HUES64 (cell line): Measurements from ENCODE around the gene LDLRAD1.
"Not testable (repeated sequence)": the region's sequence is repeated elsewhere in the genome, so short reads cannot be mapped to it uniquely, and the experiment has no call there.

Experiments used
- H3K27ac ChIP-seq: 2 replicates; pipeline ENCODE4 v1.7.0; 2013; ENCODE audit warnings: low read depth, low read length, inconsistent platforms
- H3K27me3 ChIP-seq: 2 replicates; pipeline ENCODE4 v1.6.1; 2013; ENCODE audit warnings: mild to moderate bottlenecking, low read length; ENCODE audit not compliant: insufficient read depth
- H3K36me3 ChIP-seq: 2 replicates; pipeline ENCODE4 v1.6.1; 2013; ENCODE audit warnings: mild to moderate bottlenecking, low read length; ENCODE audit not compliant: insufficient read depth
- H3K4me1 ChIP-seq: 2 replicates; pipeline ENCODE4 v1.6.1; 2013; ENCODE audit warnings: mild to moderate bottlenecking, low read length, moderate library complexity; ENCODE audit not compliant: insufficient read depth
- H3K4me3 ChIP-seq: 2 replicates; pipeline ENCODE4 v1.5.1; 2013; ENCODE audit warnings: mild to moderate bottlenecking, low read length, moderate library complexity
- H3K9ac ChIP-seq: 2 replicates; pipeline ENCODE4 v1.6.1; 2013; ENCODE audit warnings: mild to moderate bottlenecking, low read depth, low read length
- H3K9me3 ChIP-seq: 2 replicates; pipeline ENCODE4 v1.6.1; 2013; ENCODE audit warnings: low read depth, low read length; ENCODE audit not compliant: insufficient read depth
- WGBS: fragments of 150-250, 120-280 bp; methylation state at CpG from one replicate; pipeline ENCODE4 v1.1.7; 2013; ENCODE audit warnings: missing lambda C conversion rate; 5-methylcytosine and 5-hydroxymethylcytosine counted together

The LDLRAD1 gene

GRCh38 chr1:54045496-54045895, 27.5 kb upstream of the LDLRAD1 start:
- Histone ChIP-seq H3K4me3 (no peak overlapping the region), H3K4me1 (no peaks in the 10 kb centered on the region), H3K9me3 (no peaks in the 10 kb centered on the region), H3K27me3 (no peaks in the 10 kb centered on the region), H3K9ac (no peak overlapping the region), H3K36me3 (peaks cover 43% of the 10 kb centered on the region), H3K27ac (no peak overlapping the region)
- WGBS: 91% methylated on average over 2 of the region's 2 CpGs

- Histone ChIP-seq H3K27me3 (no peaks in the 10 kb centered on the region), H3K9ac (no peak overlapping the region), H3K4me3 (no peak overlapping the region), H3K4me1 (no peaks in the 10 kb centered on the region), H3K36me3 (peaks cover 78% of the 10 kb centered on the region), H3K9me3 (no peaks in the 10 kb centered on the region), H3K27ac (no peak overlapping the region)
- WGBS: no CpG with 5 or more reads among the region's 1 CpG
These were observed 23.8 kb upstream of the LDLRAD1 start for GRCh38 chr1:54041806-54042205.

- Histone ChIP-seq H3K9me3 (no peaks in the 10 kb centered on the region), H3K27me3 (no peaks in the 10 kb centered on the region), H3K4me3 (no peak overlapping the region), H3K27ac (no peak overlapping the region), H3K4me1 (no peaks in the 10 kb centered on the region), H3K36me3 (peaks cover 87% of the 10 kb centered on the region), H3K9ac (no peak overlapping the region)
These were observed 19.5 kb upstream of the LDLRAD1 start for GRCh38 chr1:54037476-54037875.

- Histone ChIP-seq H3K27ac (no peak overlapping the region), H3K27me3 (no peaks in the 10 kb centered on the region), H3K36me3 (peaks cover 24% of the 10 kb centered on the region), H3K4me1 (no peaks in the 10 kb centered on the region), H3K9ac (no peak overlapping the region), H3K4me3 (no peak overlapping the region), H3K9me3 (no peaks in the 10 kb centered on the region)
- WGBS: 88% methylated on average over 3 of the region's 3 CpGs
These were observed 10.6 kb upstream of the LDLRAD1 start for GRCh38 chr1:54028306-54029251.

GRCh38 chr1:54027848-54028247, 9.9 kb upstream of the LDLRAD1 start:
- Histone ChIP-seq H3K4me1 (no peaks in the 10 kb centered on the region), H3K36me3 (peaks cover 24% of the 10 kb centered on the region), H3K27me3 (no peaks in the 10 kb centered on the region), H3K4me3 (no peak overlapping the region), H3K9ac (no peak overlapping the region), H3K27ac (no peak overlapping the region), H3K9me3 (no peaks in the 10 kb centered on the region)
- 90% methylated on average over 5 of the region's 5 CpGs for WGBS

- H3K27me3 ChIP-seq, H3K4me3 ChIP-seq: not testable (repeated sequence)
- 100% methylated on average over 1 of the region's 1 CpG for WGBS
These were observed 6.8 kb upstream of the LDLRAD1 start for GRCh38 chr1:54024811-54025210.

GRCh38 chr1:54024358-54024757, 6.4 kb upstream of the LDLRAD1 start:
- Histone ChIP-seq H3K9me3 (no peaks in the 10 kb centered on the region), H3K4me3 (no peak overlapping the region), H3K9ac (no peak overlapping the region), H3K27ac (no peak overlapping the region), H3K27me3 (no peaks in the 10 kb centered on the region), H3K4me1 (no peaks in the 10 kb centered on the region), H3K36me3 (no peaks in the 10 kb centered on the region)
- 96% methylated on average over 1 of the region's 2 CpGs for WGBS

More at GRCh38 chr1:54024811-54025210, 6.8 kb upstream of the LDLRAD1 start:
- not testable (repeated sequence) for H3K27ac ChIP-seq, H3K9me3 ChIP-seq, H3K9ac ChIP-seq, H3K4me1 ChIP-seq, H3K36me3 ChIP-seq

GRCh38 chr1:54019562-54020176, 1.7 kb upstream of the LDLRAD1 start:
- WGBS: 93% methylated on average over 10 of the region's 10 CpGs
- H3K36me3 ChIP-seq, H3K4me1 ChIP-seq, H3K27ac ChIP-seq, H3K4me3 ChIP-seq, H3K27me3 ChIP-seq, H3K9ac ChIP-seq, H3K9me3 ChIP-seq: not testable (repeated sequence)

GRCh38 chr1:54018635-54019034, 649 bp upstream of the LDLRAD1 start:
- H3K9ac ChIP-seq: no peak overlapping the region
- no peak overlapping the region for H3K4me3 ChIP-seq
- H3K27ac ChIP-seq: no peak overlapping the region
- H3K4me1 ChIP-seq: no peaks in the 10 kb centered on the region
- no peaks in the 10 kb centered on the region for H3K9me3 ChIP-seq
- 87% methylated on average over 5 of the region's 5 CpGs for WGBS
- H3K36me3 ChIP-seq: no peaks in the 10 kb centered on the region
- H3K27me3 ChIP-seq: no peaks in the 10 kb centered on the region

GRCh38 chr1:54016343-54017282, 1.4 kb downstream of the LDLRAD1 start:
- Histone ChIP-seq H3K4me1 (no peaks in the 10 kb centered on the region), H3K4me3 (no peak overlapping the region), H3K9me3 (no peaks in the 10 kb centered on the region), H3K36me3 (no peaks in the 10 kb centered on the region), H3K27me3 (no peaks in the 10 kb centered on the region), H3K27ac (no peak overlapping the region), H3K9ac (no peak overlapping the region)
- 59% methylated on average over 8 of the region's 8 CpGs for WGBS
